ENCODE results near the gene APOD. TPM values are rescaled to one million over a fixed set of nuclear protein-coding genes. Genes with fewer than 3 reads are reported as not detected.

APOD gene
- total RNA-seq, 1 experiment from 2014 or later = not detected

DNA sequence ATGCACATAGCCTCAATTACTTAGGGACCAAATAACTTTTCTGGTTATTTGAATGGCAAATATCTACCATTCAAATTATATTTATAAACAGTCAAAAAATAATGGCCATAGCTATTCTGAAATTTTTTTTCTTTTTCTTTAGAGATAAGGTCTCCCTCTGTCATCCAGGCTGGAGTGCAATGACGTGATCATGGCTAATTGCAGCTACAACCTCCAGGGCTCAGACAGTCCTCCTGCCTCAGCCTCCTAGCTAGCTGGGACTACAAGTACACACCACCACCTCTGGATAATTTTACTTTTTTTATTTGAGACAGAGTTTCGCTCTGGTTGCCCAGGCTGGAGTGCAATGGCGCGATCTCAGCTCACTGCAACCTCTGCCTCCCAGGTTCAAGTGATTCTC is 57.2 kb downstream of the APOD start:
- no peaks in the 10 kb centered on the region for H3K27me3 Mint-ChIP-seq (ENCODE audit: low read depth)
- no peak overlapping the region for H2BK12ac ChIP-seq (ENCODE audit: insufficient read length, low read depth, low read length)
- DNase-seq = no peak
- no peaks in the 10 kb centered on the region for H4K20me1 ChIP-seq (ENCODE audit: control insufficient read depth, insufficient read depth, insufficient read length)
- no peaks in the 10 kb centered on the region for H3K9me3 ChIP-seq (ENCODE audit: control insufficient read depth, low read depth, low read length)
- no peak overlapping the region for H4K5ac ChIP-seq (ENCODE audit: insufficient read length, low read depth, low read length)
- H3K23me2 ChIP-seq (ENCODE audit: insufficient read length, low read depth, low read length, poor library complexity, severe bottlenecking) = no peaks in the 10 kb centered on the region
- no peak overlapping the region for H4K91ac ChIP-seq (ENCODE audit: insufficient read length, low read depth, low read length)
- no peaks in the 10 kb centered on the region for H3K4me1 Mint-ChIP-seq
- no peaks in the 10 kb centered on the region for H3K27me3 ChIP-seq (ENCODE audit: insufficient read depth, low read length)
- TF ChIP-seq CTCF (conservative IDR thresholded peaks at IDR 0.05) = no peak
- no peak overlapping the region for H2BK5ac ChIP-seq (ENCODE audit: insufficient read length, low read length)
- H3K27ac ChIP-seq (ENCODE audit: insufficient read length, low read depth, low read length) = no peak overlapping the region
- no peak overlapping the region for H3K9ac ChIP-seq (ENCODE audit: extremely low read depth, insufficient read length, low read length)
- no peak overlapping the region for H2BK120ac ChIP-seq (ENCODE audit: low read depth, low read length, poor library complexity, severe bottlenecking)
- no peak overlapping the region for H3K4ac ChIP-seq (ENCODE audit: low read depth, low read length)
- H3K36me3 Mint-ChIP-seq (ENCODE audit: insufficient read depth in 1 of 3, low read depth in 3 of 3) = peaks cover 6 to 9% (median 8%) of the 10 kb centered on the region in 3 experiments; a peak in 5 of 7 replicates
- no peak overlapping the region for H4K8ac ChIP-seq (replicated peaks; ENCODE audit: insufficient read length, low read depth, low read length)
- H3K4me2 ChIP-seq (ENCODE audit: insufficient read depth, insufficient read length, low read length) = no peak overlapping the region
- H3K9me3 Mint-ChIP-seq = no peaks in the 10 kb centered on the region
- no peak overlapping the region for H2AFZ ChIP-seq (ENCODE audit: low read length)
- H3K79me2 ChIP-seq (ENCODE audit: insufficient read depth, low read length) = no peaks in the 10 kb centered on the region
- no CpG with 5 or more reads among the region's 4 CpGs for WGBS (ENCODE audit: extremely low coverage, insufficient read length, low lambda C conversion rate)
- no peak overlapping the region for H2BK15ac ChIP-seq (ENCODE audit: low read depth, low read length)
- no peak overlapping the region for H3K14ac ChIP-seq (ENCODE audit: insufficient read depth, low read length)
- H3K56ac ChIP-seq (ENCODE audit: insufficient read length, low read depth, low read length) = no peak overlapping the region
- no peaks in the 10 kb centered on the region for H3K4me1 ChIP-seq (ENCODE audit: insufficient read depth, low read length)
- H3K4me3 Mint-ChIP-seq = no peak overlapping the region
- no peak overlapping the region for H2BK20ac ChIP-seq (ENCODE audit: low read depth, low read length, poor library complexity, severe bottlenecking)
- no peak overlapping the region for H3T11ph ChIP-seq (ENCODE audit: low read length)
- no peak overlapping the region for H2AK5ac ChIP-seq (ENCODE audit: insufficient read length, low read length)
- H3K27ac Mint-ChIP-seq = no peak overlapping the region
- H3K18ac ChIP-seq (ENCODE audit: insufficient read length, low read depth, low read length) = no peak overlapping the region
- H3K23ac ChIP-seq (ENCODE audit: insufficient read length, low read depth, low read length) = no peak overlapping the region
- H3K79me1 ChIP-seq (ENCODE audit: insufficient read depth, low read depth, low read length, poor library complexity, severe bottlenecking) = no peaks in the 10 kb centered on the region
